ENCODE measurements around the gene GFM2.
A peak's percentile ranks its signal among the peaks of the same experiment; 100 is the strongest.
"Not testable (repeated sequence)": the region's sequence is repeated elsewhere in the genome, so short reads cannot be mapped to it uniquely, and the experiment has no call there.

Gene GFM2

DNA sequence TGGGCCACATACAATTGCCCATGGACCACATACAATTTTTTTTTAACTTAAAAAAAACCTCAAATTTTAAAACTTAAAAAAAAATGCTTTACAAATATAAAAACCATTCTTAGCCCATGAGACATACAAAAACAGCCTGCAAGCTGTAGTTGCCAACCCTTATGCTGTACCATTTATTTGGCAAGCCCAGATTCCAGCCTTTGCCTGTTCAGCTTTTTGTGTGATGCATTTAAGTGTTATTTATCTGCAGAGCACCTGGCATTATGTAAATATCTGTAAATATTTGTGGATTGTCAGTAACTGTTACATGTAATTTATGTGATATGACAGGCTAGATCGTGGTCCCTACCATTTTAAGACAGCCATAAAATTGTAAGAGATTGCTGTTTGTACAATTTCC lies 49.3 kb downstream of the GFM2 start:
- DNase-seq: no peak

DNA sequence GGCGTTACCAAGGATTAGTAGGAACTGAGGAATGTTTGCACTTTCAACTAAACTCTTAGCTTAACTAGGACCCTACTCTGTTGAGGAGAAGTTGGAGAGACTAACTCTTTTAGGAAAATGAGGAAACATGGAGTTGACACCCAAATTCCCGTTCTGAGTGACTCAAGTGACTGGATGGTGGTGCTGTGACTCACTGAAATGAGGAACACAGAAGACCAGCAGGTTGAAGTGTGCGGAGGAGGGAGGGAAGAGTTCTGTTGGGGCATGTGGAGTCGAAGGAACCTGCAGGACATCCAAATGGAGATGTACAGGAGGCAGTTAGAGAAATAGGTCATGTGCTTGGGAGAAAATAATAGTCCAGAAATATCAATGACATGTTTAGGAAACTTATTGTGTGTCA lies 73.7 kb downstream of the GFM2 start:
- DNase-seq: no peak

GRCh38 chr5:74686962-74687751 lies 79.8 kb downstream of the GFM2 start:
- no peak for DNase-seq

DNA sequence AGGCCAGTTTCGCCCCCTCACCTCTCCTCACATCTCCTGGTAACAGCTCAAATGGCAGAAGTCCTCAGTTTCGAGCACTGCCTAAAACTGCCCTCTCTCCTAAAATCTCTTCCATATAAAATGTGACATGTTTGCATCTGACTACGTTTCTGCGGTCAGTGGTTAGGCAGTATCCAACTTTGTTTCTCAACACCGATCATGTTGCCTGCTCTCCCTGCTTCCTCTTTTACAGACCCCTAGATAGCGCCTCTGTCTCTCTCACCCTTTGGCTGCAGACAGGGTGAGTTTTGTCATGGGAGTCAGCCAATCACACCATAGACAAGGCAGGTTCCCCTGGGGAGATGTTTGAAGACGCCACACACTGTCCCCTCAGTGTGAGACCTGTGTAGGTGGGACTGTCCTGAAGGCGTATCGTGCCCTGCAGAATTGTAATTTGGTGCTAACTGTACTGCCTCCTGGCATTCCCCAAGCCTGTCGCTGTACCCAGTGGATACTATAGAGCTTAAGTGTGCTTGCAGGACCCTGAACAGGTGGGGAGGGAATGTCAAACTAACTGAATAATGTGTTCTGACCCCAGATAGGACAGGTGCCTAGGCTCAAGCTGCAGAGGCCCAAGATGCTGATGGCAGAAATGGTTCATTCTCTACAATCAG lies 80.8 kb downstream of the GFM2 start:
- no peak for DNase-seq

DNA sequence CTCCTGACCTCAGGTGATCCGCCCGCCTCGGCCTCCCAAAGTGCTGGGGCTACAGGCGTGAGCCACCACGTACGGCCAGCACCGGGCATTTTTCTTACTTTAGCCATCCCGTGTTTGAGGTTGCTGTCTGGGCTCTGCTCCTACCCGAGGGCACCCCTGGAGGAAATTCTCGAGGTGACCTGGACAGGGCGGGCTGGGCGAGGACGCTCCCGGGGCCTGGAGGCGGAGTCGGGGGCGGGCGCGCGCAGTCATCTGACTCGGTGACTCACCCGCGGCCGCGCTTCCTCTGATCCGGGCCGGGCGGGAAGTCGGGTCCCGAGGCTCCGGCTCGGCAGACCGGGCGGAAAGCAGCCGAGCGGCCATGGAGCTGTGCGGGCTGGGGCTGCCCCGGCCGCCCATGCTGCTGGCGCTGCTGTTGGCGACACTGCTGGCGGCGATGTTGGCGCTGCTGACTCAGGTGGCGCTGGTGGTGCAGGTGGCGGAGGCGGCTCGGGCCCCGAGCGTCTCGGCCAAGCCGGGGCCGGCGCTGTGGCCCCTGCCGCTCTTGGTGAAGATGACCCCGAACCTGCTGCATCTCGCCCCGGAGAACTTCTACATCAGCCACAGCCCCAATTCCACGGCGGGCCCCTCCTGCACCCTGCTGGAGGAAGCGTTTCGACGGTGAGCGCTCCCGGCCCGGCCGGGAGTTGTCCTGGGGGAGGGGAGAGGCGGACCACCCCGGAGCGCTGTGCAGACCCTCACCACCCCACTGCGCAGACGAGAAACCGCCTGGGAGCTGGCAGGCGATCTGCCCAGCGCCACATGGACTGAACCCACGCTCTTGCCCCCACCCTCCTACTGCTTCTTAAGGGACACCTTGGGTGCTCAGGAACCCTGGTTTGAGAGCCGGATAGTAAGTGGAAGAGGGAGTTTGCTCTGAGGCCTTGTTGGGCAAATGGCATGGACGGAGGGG lies 81.7 kb downstream of the GFM2 start, which contains the start of gene HEXB:
HEXB (plus strand) TSS at position 334 of the 952 bp plus-strand sequence; CDS start at position 362, 28 bp downstream.
- peak in 54 of 56 donors; percentile 31 to 92 (median 74) for DNase-seq

GRCh38 chr5:74679966-74680365 lies 87.0 kb downstream of the GFM2 start:
- DNase-seq: no peak

DNA sequence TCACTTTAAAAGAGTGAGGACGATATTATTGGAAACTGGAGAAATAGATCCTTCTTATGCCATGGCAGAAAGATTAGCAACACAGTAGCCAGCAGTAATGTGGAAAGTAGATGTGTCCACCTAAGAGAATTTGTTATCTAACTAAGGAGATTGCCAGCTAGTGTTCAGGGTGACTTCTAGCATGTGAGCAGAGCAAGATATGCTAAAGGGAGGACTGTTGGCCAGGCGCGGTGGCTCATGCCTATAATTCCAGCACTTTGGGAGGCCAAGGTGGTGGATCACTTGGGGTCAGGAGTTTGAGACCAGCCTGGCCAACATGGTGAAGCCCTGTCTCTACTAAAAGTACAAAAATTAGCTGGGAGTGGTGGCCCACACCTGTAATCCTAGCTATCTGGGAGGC lies 87.6 kb downstream of the GFM2 start:
- DNase-seq: not testable (repeated sequence)

GRCh38 chr5:74678123-74678522 lies 88.8 kb downstream of the GFM2 start:
- DNase-seq: not testable (repeated sequence)

DNA sequence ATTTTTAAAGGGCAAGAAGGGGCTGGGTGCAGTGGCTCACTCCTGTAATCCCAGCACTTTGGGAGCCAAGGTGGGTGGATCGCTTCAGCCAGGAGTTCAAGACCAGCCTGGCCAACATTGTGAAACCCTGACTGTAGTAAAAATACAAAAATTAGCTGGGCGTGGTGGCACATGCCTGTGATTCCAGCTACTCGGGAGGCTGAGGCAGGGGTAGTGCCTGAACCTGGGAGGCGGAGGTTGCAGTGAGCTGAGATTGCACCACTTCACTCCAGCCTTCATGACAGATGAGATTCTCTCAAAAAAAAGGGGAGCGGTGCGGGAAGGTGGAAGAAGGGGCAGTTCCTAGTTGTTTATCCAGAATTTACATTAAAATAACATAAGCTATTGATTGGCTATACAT lies 90.5 kb downstream of the GFM2 start:
- DNase-seq: not testable (repeated sequence)

DNA sequence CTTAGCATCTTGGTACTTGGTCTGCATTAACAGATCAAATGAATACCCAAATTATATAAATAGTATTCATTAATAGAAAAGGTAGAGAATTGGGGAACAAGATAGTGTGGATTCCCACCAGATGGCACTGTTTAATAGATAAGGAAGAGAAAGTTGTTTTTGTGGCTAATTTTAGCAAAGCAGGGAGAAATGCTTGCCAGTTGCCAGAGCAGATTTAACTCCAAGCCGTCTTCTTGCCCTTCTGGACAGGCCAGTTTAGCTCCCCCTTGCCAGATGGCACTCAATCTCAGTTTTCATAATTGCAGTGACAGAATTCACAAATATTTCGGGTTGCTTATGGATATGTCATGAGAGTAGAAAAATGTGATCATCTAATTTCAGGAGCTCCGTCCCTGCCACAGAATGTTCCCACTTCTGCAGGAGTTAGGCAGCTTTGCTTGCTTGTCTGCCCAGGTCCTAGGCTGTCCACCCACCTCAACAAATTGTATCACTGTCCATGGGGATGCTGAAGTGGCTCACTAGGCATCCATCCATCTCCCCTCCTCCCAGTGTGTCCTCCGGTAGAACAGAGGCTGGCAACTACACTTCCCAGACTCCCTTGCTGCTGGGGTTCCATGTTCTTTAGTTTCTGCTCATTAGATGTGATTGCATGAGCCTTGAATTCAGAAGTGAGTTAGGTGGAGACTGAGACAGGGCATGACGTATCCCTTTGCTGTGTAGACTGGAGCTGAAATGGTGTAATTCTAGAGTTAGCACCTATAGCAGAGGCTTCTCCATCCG lies 93.7 kb downstream of the GFM2 start:
- DNase-seq: peak in 45 of 56 donors; percentile 6 to 73 (median 48)

DNA sequence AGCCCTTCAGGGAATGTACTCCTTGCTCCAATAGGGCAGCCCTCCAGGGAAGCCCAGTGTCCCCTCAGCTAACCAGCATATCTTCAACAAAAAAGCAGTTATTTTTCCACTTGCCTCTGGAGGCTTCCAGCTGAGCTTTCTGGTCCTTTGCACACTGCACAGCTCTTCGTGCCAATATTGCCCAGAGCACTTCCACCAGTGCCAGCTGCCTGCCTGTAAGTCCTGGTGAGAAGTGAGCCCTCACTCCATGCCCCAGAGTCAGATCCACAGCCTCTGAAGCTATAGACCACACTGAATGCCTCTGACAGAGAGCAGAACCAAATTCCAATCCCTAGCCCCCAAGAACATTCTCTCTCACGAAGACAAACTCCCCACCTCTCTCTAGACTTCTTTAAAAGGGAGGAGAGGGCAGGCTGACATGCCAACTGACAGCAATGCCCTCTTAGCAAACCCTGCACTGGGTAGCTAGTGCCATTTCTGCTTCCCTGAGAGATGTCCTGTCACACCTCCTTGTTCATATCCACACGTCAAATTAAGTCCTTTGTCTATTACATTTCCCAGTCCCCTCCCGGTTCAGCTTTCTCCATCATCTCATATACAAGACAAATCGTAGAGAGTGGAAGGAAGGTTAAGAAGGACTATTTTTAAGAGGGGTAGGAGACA lies 94.6 kb downstream of the GFM2 start:
- no peak for DNase-seq
